ENCODE measurements around the gene BHLHE23. TPM values are rescaled to one million over a fixed set of nuclear protein-coding genes. Genes with fewer than 3 reads are reported as not detected.

The BHLHE23 gene
- total RNA-seq, 4 donors from 2014 or later, result not detected

GRCh38 chr20:63016514-63017075 lies 9.8 kb upstream of the BHLHE23 start:
- intact Hi-C loops (cut with DNase I; ENCODE audit: low total_unique reads), result no loop called here
- Histone ChIP-seq H3K27ac (no peak overlapping the region), H3K27me3 (peaks cover 3 to 21% of the 10 kb centered on the region in 2 donors), H3K4me3 (no peak overlapping the region), H3K36me3 (no peaks in the 10 kb centered on the region), H3K4me1 (no peaks in the 10 kb centered on the region), H3K9me3 (no peaks in the 10 kb centered on the region)
- DNase-seq, result no peak
- no peak for TF ChIP-seq POLR2A (IDR thresholded peaks at IDR 0.05)
- TF ChIP-seq, protein P1, sequence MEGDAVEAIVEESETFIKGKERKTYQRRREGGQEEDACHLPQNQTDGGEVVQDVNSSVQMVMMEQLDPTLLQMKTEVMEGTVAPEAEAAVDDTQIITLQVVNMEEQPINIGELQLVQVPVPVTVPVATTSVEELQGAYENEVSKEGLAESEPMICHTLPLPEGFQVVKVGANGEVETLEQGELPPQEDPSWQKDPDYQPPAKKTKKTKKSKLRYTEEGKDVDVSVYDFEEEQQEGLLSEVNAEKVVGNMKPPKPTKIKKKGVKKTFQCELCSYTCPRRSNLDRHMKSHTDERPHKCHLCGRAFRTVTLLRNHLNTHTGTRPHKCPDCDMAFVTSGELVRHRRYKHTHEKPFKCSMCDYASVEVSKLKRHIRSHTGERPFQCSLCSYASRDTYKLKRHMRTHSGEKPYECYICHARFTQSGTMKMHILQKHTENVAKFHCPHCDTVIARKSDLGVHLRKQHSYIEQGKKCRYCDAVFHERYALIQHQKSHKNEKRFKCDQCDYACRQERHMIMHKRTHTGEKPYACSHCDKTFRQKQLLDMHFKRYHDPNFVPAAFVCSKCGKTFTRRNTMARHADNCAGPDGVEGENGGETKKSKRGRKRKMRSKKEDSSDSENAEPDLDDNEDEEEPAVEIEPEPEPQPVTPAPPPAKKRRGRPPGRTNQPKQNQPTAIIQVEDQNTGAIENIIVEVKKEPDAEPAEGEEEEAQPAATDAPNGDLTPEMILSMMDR (IDR thresholded peaks at IDR 0.05), result no peak

DNA sequence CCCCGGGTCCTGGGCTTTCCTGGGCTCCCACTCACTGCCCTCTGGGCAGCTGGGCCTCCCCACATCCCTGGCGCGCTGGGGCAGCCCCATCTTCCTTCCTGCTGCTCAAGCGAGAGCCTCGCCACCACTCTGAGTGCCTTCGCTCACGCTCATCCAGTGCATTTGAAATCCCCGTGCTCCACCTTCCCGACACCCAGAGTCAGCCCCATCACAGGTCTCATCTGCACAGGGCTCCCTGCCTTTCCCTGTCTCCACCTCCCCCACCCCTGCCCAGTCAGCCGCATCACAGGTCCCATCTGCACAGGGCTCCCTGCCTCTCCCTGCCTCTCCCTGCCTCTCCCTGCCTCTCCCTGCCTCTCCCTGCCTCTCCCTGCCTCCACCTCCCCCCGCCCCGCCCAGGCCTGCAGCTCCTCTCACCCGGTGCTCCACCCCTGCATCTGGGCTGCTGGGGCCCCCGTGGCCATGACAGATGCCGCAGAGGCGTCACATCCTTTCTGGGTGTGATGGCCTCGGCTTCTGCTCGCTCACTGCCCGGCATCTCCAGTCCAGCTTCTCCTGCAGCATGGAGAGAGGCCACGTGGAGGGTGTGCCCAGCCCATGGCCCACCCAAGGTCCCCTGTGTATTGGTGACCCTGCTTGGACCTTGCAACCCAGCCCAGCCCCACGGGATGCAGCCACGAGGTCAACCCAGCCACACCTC lies 9.0 kb upstream of the BHLHE23 start:
- Histone ChIP-seq H3K9me3 (no peaks in the 10 kb centered on the region), H3K27me3 (peaks cover 3 to 14% of the 10 kb centered on the region in 2 donors), H3K36me3 (no peaks in the 10 kb centered on the region), H3K4me3 (no peak overlapping the region), H3K4me1 (no peaks in the 10 kb centered on the region), H3K27ac (no peak overlapping the region)
- intact Hi-C loops (cut with DNase I; ENCODE audit: low total_unique reads), result no loop called here
- TF ChIP-seq POLR2A (IDR thresholded peaks at IDR 0.05), result no peak
- TF ChIP-seq, protein P1 (IDR thresholded peaks at IDR 0.05), result no peak
- no peak for DNase-seq

DNA sequence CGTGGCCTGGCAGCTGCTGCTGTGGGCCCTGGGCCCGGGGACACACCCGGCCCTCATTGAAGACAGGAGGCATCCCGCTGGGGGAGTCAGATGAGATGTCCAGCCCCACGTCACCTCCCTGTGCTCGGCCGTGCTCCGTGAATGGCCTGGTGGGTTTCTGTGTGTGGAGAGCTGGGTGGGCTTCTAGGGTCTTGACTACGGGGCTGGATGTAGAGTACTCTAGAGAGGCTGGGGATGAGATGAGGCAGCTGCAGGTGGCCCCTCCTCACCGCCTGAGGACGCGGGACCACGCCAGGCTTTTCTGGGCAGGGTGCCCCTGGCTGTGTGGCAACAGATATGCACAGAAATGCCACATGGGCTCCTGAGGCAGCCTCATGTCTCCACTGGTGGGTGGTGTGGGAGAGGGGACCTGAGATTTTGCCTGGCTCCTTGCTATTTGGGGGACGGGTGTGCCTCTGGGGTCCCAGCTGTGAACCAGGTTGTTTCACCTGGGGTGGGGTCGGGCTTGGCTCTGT lies 8.4 kb upstream of the BHLHE23 start:
- peaks cover 3 to 18% of the 10 kb centered on the region in 2 donors for H3K27me3 ChIP-seq
- no peaks in the 10 kb centered on the region for H3K4me1 ChIP-seq
- no peak overlapping the region for H3K27ac ChIP-seq
- TF ChIP-seq POLR2A (IDR thresholded peaks at IDR 0.05), result no peak
- TF ChIP-seq, protein P1 (IDR thresholded peaks at IDR 0.05), result no peak
- DNase-seq, result no peak
- H3K9me3 ChIP-seq, result no peaks in the 10 kb centered on the region
- no peaks in the 10 kb centered on the region for H3K36me3 ChIP-seq
- no peak overlapping the region for H3K4me3 ChIP-seq
- intact Hi-C loops (cut with DNase I; ENCODE audit: low total_unique reads), result no loop called here

- Histone ChIP-seq H3K4me3 (no peak overlapping the region), H3K4me1 (no peaks in the 10 kb centered on the region), H3K27me3 (peaks cover 3 to 23% of the 10 kb centered on the region in 2 donors), H3K9me3 (no peaks in the 10 kb centered on the region), H3K36me3 (no peaks in the 10 kb centered on the region), H3K27ac (no peak overlapping the region)
- no peak for DNase-seq
- TF ChIP-seq POLR2A (IDR thresholded peaks at IDR 0.05), result no peak
- TF ChIP-seq, protein P1 (IDR thresholded peaks at IDR 0.05), result no peak
- intact Hi-C loops (cut with DNase I; ENCODE audit: low total_unique reads), result no loop called here
Measured at GRCh38 chr20:63014710-63015109, 7.9 kb upstream of the BHLHE23 start.

GRCh38 chr20:63014287-63014686 lies 7.5 kb upstream of the BHLHE23 start:
- no peak for DNase-seq
- no peaks in the 10 kb centered on the region for H3K9me3 ChIP-seq
- no peaks in the 10 kb centered on the region for H3K4me1 ChIP-seq
- H3K27ac ChIP-seq, result no peak overlapping the region
- peaks cover 7 to 26% of the 10 kb centered on the region in 2 donors for H3K27me3 ChIP-seq
- no peak overlapping the region for H3K4me3 ChIP-seq
- H3K36me3 ChIP-seq, result no peaks in the 10 kb centered on the region
- intact Hi-C loops (cut with DNase I; ENCODE audit: low total_unique reads), result no loop called here
- TF ChIP-seq, protein P1 (IDR thresholded peaks at IDR 0.05), result no peak
- no peak for TF ChIP-seq POLR2A (IDR thresholded peaks at IDR 0.05)

Measured in uterus (tissue), 4 donors.